ENCODE data around the gene POGZ. TPM values are rescaled to one million over a fixed set of nuclear protein-coding genes. Genes with fewer than 3 reads are reported as not detected.

POGZ gene
- total RNA-seq, 1 experiment from 2014 or later: 80.6 TPM

DNA sequence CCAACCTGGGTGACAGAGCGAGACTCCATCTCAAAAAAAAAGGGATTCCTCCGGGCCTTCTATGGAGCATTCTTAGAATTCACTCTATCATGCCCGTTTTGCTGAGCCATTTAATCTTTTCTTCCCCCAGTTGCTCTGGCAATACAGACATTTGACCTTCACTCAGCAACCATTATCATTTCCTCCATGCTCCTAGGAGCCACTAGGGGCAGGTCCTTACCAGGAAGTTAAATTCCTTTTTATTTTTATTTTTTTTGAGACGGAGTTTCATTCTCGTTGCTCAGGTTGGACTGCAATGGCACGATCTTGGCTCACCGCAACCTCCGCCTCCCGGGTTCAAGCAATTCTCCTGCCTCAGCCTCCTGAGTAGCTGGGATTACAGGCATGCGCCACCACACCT, 42.2 kb upstream of the POGZ start:
- Histone ChIP-seq H3K4me3 (replicated peaks in 1 of 2; ENCODE audit: low read depth in 1 of 2, low read length in 2 of 2) (no peak overlapping the region), H3K27me3 (ENCODE audit: insufficient read depth, low read length) (no peaks in the 10 kb centered on the region), H3K9me3 (ENCODE audit: control insufficient read depth in 1 of 2, insufficient read depth in 1 of 2, low read depth in 1 of 2, low read length in 2 of 2) (no peaks in the 10 kb centered on the region), H3K9ac (ENCODE audit: low read length) (no peak overlapping the region), H4K20me1 (ENCODE audit: insufficient read depth) (no peaks in the 10 kb centered on the region), H2AFZ (ENCODE audit: low read depth, low read length, poor library complexity, severe bottlenecking) (no peak overlapping the region), H3K4me2 (ENCODE audit: low read length) (no peak overlapping the region), H3K9me2 (ENCODE audit: insufficient read depth) (no peaks in the 10 kb centered on the region), H3K4me1 (ENCODE audit: control insufficient read depth in 1 of 2, insufficient read depth in 2 of 2, low read length in 2 of 2) (peaks cover 7 to 28% of the 10 kb centered on the region in 2 experiments), H3K36me3 (ENCODE audit: control insufficient read depth in 1 of 2, insufficient read depth in 2 of 2, low read length in 2 of 2) (no peaks in the 10 kb centered on the region), H3K27ac (ENCODE audit: low read depth, low read length) (no peak overlapping the region), H3K79me2 (ENCODE audit: insufficient read depth, low read length) (no peaks in the 10 kb centered on the region)
- intact Hi-C loops (cut with micrococcal nuclease): no loop called here
- TF ChIP-seq RAD21 (IDR thresholded peaks at IDR 0.05; ENCODE audit: low read depth) (0 out of 2 replicates have a peak, but pooled peaks have one; percentile 13), CEBPB (IDR thresholded peaks at IDR 0.05; ENCODE audit: low read depth) (no peak), EGR1 (IDR thresholded peaks at IDR 0.05; ENCODE audit: low read depth) (no peak), POLR2AphosphoS5 (IDR thresholded peaks at IDR 0.05; ENCODE audit: low read depth, low read length) (no peak), ZBTB33 (IDR thresholded peaks at IDR 0.05; ENCODE audit: extremely low read depth, insufficient replicate concordance, low read length) (no peak), SRF (IDR thresholded peaks at IDR 0.05; ENCODE audit: low read depth) (no peak)
- TF ChIP-seq, protein P1, sequence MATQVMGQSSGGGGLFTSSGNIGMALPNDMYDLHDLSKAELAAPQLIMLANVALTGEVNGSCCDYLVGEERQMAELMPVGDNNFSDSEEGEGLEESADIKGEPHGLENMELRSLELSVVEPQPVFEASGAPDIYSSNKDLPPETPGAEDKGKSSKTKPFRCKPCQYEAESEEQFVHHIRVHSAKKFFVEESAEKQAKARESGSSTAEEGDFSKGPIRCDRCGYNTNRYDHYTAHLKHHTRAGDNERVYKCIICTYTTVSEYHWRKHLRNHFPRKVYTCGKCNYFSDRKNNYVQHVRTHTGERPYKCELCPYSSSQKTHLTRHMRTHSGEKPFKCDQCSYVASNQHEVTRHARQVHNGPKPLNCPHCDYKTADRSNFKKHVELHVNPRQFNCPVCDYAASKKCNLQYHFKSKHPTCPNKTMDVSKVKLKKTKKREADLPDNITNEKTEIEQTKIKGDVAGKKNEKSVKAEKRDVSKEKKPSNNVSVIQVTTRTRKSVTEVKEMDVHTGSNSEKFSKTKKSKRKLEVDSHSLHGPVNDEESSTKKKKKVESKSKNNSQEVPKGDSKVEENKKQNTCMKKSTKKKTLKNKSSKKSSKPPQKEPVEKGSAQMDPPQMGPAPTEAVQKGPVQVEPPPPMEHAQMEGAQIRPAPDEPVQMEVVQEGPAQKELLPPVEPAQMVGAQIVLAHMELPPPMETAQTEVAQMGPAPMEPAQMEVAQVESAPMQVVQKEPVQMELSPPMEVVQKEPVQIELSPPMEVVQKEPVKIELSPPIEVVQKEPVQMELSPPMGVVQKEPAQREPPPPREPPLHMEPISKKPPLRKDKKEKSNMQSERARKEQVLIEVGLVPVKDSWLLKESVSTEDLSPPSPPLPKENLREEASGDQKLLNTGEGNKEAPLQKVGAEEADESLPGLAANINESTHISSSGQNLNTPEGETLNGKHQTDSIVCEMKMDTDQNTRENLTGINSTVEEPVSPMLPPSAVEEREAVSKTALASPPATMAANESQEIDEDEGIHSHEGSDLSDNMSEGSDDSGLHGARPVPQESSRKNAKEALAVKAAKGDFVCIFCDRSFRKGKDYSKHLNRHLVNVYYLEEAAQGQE (IDR thresholded peaks at IDR 0.05; ENCODE audit: low read depth): no peak
- TF ChIP-seq, protein P2, sequence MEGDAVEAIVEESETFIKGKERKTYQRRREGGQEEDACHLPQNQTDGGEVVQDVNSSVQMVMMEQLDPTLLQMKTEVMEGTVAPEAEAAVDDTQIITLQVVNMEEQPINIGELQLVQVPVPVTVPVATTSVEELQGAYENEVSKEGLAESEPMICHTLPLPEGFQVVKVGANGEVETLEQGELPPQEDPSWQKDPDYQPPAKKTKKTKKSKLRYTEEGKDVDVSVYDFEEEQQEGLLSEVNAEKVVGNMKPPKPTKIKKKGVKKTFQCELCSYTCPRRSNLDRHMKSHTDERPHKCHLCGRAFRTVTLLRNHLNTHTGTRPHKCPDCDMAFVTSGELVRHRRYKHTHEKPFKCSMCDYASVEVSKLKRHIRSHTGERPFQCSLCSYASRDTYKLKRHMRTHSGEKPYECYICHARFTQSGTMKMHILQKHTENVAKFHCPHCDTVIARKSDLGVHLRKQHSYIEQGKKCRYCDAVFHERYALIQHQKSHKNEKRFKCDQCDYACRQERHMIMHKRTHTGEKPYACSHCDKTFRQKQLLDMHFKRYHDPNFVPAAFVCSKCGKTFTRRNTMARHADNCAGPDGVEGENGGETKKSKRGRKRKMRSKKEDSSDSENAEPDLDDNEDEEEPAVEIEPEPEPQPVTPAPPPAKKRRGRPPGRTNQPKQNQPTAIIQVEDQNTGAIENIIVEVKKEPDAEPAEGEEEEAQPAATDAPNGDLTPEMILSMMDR (IDR thresholded peaks at IDR 0.05 in 2 of 3, conservative IDR thresholded peaks at IDR 0.05 in 1 of 3; ENCODE audit: borderline replicate concordance in 1 of 3, insufficient read depth in 1 of 3, low read depth in 2 of 3, low read length in 2 of 3): peak in 2 of 3 experiments; percentile 34 to 35; a peak in 2 of 6 replicates
- ChIA-PET CTCF (no interaction called here), POLR2A (interaction anchor here (1.6 kb wide), 1 partner anchor 10 kb away, joined by 6 read pairs; the partner anchor contains the start of gene CGN), RAD21 (ENCODE audit: low non-redundant PET in 1 of 2, low total read pairs in 2 of 2, uncharacterized antibody in 2 of 2, unreplicated experiment in 2 of 2) (no interaction called here)
- no peak for DNase-seq (ENCODE audit: low read depth, low spot score)
- no TSS peak for BruUV-seq (replicated peaks)
- peak; percentile 60 for ATAC-seq

Measured in HCT116 (cell line).